GM19438 (cell line): ENCODE data around the gene ORC4.
"Not testable (repeated sequence)": the region's sequence is repeated elsewhere in the genome, so short reads cannot be mapped to it uniquely, and the experiment has no call there.

Experiments used
- ATAC-seq: cut with Tn5 transposase; IDR thresholded peaks from one replicate; pipeline ENCODE4 v1.9.1; 2021; ENCODE audit warnings: low read depth; ENCODE audit not compliant: unreplicated experiment

The ORC4 gene

DNA sequence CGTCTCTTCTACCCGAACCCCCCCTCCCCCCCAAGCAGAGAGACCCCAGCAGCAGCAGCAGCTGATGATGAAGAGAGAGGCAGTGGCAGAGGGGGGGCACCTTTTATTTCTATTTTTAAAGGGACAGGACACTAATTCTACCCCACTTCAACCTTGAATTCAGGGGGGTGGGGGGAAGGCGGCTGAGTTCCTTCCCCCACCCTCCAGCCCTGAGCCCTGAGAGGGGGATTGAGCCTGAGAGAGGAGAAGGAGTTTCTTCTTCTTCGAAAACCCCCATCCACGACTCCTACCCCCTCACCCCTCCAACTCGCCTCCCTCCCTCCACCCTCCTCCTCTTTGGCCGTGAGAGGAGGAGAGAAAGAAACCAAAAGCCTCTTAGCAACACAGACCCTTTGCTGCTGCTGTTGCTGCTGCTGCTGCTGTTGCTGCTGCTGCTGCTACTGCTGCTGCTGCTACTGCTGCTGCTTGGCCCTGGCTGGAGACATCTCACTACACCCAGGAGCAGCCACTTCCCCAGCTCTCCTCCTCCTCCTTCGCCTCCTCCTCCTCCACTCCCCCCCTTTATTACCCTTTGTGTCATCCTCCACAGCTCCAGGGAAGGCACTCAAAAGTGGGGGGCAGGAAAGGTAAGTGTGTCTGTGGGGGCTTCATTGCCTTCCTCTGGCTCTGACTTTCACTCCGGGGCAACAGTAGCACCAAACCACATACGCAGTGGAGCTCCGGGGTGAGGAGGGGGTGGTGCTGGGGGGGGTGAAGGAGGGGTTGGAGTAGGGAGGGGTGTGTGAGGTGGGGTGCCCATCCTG lies 723 bp upstream of the ORC4 start, which contains the start of gene MBD5:
Gene MBD5, plus strand, starts transcription at position 33 of the 803 bp plus-strand sequence.
- peak; percentile 32 for ATAC-seq

DNA sequence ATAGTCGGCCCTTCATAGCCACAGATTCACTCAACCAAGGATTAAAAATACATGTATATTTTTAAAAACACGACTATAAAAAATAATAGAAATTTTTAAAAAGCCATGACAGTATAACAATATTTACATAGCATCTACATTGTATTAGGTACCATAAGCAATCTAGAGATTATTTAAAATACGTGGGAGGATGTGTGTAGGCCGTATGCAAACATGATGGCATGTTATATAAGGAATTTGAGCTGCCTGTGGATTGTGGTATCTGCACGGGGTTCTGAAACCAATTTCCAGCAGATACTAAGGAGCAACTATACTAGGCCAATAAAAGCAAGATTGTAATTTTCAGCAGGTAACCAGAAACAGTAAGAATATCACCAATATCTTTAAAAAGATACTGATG lies 5.9 kb downstream of the ORC4 start:
- ATAC-seq = no peak

DNA sequence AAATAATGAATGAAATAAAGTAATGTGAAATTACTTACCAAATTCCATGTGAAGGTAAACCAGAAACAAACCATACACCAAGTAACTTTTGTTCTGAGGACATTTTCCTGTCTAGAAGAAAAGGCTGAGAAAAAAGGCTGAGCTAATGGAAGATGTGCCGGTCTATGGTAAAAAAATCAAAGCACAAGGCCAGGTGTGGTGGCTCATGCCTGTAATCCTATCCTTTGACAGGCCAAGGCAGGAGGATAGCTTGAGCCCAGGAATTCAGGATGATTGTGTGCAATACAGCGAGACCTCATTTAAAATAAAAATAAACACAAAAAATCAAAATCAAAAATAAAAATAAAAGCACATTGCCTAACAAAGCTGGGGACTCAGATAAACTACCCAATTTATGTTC lies 6.7 kb downstream of the ORC4 start:
- no peak for ATAC-seq

DNA sequence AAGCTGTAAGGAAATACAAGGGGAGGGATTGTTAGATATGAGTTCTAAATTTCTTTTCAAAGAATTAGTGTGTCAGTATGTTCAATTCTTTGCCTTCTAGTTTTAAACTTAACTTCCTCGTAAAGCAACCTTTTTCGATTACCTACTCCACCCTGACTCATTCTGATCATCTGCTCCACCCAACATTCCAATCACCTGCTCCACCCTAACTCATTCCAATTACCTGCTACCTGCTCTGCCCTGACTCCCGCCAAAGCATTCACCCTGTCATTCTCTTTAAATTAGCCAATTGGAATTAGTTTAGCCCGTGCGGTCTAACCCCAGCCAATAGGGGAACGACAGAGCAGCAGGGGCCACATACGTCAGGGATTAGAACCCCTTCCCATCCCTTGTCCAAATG lies 12.1 kb downstream of the ORC4 start:
- ATAC-seq = not testable (repeated sequence)

DNA sequence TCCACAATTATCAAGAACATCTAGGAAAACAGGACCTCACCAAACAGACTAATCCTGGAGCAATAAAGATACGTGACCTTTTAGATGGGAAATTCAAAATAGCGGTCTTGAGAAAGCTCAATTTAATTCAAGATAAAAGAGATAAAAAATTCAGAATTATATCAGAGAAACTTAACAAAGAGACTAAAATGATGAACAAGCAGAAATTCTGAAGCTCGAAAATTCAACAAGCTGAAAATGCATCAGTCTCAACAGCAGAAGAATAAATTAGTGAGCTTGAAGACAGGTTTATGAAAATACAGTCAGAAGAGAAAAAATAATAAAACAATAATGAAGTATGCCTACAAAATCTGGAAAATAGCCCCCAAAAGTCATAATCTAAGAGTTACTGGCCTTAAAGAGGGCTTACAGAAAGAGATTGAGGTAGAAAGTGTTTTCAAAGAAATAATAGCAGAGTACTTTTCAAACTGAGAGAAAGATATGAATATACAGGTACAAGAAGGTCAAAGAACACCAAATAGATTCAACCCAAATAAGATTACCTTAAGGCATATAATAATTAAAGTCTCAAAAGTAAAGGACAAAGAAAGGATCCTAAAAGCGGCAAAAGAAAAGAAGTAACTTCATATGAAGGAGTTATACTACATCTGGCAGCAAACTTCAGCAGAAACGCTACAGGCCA lies 13.2 kb downstream of the ORC4 start:
- ATAC-seq = no peak

DNA sequence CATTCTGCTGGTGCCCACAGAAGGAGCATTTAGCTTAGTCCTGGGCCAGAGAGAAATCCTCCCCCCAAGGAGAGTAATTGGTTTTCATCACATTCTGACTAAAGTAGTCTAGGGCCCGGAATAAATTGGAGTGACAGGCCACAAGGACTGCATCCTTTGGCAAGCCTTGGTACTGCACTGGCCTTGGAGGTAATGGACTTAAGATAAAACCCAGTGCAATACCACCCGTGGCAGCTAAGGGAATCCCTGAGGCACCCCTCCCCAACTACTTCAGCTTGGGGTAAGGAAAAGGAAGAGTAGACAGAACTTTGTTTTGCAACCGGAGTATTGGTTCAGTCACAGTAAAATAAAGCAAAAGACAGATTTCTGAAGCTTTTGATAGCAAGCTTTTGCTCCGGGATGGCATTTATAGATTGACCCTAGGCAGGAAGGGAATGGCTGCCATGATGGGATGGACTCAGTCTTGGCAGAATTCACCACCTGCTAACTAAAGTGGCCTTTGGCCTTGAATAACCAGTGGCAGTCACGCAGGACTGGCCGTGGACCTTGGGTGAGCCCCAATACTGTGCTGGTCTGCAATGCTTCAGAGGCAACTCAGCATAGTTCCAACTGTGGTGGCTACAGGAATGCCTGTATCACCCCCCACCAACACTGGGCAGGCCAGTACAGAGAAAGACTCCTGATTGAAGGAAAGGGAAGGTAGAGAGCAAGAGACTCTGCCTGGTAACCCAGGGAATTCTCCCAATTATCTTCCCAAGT lies 14.1 kb downstream of the ORC4 start:
- ATAC-seq = no peak

DNA sequence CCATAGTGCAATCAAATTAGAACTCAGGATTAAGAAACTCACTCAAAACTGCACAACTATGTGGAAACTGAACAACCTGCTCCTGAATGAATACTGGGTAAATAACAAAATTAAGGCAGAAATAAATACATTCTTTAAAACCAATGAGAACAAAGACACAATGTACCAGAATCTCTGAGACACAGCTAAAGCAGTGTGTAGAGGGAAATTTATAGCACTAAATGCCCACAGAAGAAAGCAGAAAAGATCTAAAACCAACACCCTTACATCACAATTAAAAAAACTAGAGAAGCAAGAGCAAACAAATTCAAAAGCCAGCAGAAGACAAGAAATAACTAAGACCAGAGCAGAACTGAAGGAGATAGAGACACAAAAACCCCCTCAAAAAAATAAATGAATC lies 18.1 kb downstream of the ORC4 start:
- not testable (repeated sequence) for ATAC-seq

DNA sequence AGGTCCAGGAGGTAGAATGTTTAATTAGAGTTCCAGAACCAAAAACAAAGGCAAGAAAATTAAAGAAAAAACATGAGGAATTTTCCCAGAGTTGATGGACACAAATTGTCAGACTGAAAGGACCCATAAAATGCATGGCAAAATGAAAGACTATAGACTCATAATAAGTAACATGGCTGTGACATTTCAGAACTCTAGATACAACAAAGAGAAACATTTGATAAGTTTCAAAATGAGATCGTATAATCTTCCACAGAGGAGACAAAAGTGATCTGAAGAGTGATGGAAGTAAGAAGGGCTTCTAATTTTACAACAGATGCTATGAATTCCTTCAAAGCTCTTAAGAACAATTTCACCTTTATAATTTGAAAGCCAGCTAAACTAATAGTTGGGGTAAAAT lies 20.4 kb downstream of the ORC4 start:
- no peak for ATAC-seq

DNA sequence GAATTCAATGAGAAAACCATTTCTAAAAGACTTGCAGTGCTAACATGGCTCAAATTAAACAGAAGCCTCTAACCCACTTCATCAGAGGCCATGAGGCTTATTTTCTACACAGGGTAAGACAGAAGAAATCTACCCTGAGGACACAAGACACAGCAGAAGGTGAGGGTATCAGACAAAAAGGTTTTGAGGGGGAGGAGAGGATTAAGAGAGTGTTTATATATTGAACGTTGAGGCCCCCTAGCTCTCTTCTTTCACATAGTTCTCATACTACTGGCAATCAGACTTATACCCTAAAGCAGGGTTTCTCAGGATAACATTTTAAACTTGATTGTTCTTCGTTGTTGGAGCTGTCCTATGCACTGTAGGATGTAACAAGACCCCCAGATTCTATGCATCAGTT lies 21.4 kb downstream of the ORC4 start:
- no peak for ATAC-seq

DNA sequence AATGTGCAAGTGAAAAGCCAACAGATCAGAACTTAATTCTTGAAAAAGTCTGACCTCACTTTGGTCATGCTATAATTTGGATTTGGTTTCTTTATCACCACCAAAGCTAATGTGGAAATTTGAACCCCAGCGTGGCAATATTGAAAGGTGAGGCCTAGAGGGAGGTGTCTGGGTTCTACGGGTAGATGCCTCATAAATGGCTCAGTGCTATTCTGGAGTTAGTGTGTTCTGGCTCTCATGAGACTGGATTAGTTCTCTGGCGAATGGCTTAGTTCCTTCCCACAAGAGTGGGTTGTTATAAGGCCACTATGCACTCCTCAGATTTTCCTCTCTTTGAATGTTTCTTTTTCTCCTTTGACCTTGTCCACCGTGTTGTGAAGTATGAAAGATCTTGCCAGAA lies 22.3 kb downstream of the ORC4 start:
- no peak for ATAC-seq

DNA sequence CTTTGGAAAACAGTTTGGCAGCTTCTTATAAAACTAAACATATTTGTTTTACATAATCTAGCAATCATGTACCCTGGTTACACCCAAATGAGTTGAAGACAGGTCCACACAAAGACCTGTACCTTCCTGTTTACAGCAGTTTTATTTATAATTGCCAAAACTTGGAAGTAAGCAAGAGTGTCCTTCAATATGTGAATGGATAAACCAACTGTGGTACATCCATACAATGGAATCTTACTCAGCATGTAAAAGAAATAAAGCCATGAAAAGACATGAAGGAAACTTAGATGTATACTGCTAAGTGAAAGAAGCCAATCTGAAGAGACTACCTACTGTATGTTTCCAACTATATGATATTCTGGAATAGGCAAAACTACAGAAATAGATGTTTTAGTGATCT lies 23.7 kb downstream of the ORC4 start:
- no peak for ATAC-seq

DNA sequence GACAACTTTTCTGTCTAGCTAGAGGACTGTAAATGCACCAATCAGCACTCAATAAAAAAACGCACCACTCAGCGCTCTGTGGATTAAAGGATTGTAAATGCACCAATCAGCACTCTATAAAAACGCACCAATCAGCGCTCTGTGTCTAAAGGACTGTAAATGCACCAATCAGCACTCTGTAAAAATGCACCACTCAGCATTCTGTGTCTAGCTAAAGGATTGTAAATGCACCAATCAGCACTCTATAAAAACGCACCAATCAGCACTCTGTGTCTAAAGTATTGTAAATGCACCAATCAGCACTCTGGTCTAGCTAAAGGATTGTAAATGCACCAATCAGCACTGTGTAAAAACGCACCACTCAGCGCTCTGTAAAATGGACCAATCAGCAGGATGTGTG lies 25.6 kb downstream of the ORC4 start:
- ATAC-seq = not testable (repeated sequence)

DNA sequence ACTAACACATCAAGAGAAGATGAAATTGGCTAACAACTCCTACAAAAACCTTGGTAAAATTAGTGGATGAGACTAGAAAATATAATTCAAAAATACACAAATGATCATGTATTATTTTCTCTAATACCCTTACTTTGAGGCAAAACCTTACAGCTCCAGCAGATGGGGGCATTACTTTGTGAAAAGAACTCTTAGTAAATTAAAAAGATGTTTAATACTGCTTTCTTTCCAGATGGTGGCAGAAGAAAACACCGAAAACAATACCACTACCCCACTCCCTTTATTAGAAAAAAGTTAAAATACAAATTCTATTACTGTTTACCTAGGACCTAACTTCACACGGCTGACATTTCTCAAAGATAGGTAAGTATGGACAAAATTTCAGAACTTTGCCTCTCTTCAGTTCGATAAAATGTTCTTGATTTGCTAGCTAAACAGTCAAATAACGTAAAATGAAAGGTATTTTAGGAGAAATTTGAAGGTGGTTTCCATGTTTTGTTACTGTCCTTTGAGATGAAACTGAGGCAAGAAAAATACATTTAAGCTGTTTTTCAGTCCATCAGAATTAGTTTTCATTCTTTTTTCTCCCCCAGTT lies 30.6 kb downstream of the ORC4 start:
- ATAC-seq = peak; percentile 69

DNA sequence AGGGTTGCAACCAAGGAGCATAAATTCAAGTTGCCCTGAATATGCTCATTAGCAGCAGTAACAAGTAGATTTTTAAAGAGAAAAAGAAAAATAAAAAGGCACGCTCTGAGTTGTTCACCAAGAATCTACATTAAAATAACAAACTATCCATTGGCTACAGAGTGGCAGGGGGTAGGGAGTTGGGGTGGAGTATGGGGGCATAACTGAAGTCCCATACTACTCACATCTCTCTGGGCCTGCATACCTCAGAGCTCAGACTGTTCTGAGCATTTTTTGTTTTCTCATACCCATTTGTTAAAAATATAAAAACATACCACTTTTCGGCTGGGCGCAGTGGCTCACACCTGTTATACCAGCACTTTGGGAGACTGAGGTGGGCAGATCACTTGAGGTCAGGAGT lies 31.4 kb downstream of the ORC4 start:
- no peak for ATAC-seq

DNA sequence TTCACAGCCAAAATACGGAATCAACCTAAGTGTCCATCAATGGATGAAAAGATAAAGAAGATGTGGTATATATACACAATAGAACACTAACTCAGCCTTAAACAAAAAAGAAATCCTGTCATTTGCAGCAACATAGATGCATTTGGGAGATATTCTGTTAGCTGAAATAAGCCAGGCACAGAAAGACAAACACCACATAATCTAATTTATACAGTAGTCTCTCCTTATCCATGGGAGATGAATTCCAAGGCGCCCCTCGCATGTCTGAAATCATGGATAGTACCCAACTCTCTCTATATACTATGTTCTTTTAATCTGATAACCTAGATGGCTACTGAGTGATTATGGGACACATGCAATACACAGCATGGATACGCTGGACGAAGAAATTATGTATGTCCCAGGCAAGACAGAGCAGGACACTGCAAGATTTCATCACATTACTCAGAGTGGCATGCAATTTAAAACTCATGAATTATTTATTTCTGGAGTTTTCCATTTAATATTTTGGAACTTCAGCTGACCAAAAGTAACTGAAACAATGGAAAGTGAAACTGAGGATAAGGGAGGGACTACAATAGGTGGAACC lies 39.5 kb downstream of the ORC4 start:
- no peak for ATAC-seq

DNA sequence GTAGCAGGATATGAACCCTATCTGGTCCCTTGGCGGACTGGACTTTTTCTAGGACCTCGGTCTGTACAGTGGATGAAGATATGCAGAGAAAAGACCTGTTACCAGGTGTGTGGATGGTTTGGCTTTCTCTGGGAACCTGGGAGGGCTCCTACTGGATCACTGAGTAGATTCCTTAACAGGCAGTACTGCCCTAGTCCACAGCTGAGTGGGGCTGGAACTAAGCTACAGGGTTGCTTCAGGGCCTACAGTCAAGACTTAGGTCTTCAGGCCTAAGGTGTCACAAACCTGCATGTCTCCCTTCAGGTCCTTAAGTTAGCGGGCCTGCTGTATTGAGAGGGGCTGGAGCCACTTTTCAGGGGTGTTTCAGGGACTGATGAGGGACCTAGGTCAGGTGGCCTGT lies 42.9 kb downstream of the ORC4 start:
- no peak for ATAC-seq

DNA sequence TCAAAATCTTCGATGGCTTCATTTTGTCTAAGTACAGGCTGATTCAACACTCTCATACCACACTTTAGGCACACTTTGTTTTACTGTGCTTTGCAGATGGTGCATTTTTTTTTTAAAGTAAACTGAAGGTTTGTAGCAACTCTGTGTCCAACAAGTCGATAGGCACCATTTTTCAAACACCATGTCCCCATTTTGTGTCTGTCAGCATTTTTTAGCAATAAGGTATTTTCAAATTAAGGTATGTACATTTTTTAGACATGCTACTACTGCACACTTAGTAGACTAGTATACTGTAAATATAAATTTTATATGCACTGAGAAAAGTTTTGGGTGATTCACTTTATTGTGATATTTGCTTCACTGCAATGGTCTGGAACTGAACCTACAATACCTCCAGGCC lies 44.4 kb downstream of the ORC4 start:
- ATAC-seq = no peak

DNA sequence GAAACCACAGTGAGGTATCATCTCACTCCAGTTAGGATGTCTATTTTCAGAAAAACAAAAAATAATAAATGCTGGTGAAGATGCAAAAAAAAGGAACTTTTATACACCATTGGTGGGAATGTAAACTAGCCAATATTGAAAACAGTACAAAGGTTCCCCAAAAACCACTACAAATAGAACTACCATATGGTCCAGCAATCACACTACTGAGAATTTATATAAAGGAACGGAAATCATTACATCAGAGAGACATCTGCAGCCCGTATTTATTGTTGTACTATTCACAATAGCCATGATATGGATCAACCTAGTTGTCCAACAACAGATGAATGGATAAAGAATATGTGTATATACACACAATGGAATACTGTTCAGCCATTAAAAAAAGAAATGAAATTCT lies 52.0 kb downstream of the ORC4 start:
- ATAC-seq = no peak

DNA sequence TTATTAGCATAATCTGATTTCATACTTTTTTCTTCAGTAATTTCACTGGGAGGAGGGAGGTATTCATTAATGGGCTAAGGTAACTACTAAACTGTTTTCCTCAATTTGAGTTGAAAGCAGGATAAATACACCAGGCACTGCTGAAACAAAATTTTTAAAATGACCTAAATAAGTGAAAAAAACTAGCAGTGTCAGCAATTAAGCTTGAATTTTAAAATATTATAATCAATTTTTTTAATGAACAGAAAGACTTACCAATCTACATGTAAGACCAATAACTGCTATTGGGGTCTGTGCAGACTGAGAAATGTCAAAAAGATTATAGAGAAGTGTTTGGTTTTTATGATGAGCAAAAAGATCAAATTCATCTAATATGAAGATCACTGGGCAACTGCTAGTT lies 68.4 kb downstream of the ORC4 start:
- no peak for ATAC-seq

DNA sequence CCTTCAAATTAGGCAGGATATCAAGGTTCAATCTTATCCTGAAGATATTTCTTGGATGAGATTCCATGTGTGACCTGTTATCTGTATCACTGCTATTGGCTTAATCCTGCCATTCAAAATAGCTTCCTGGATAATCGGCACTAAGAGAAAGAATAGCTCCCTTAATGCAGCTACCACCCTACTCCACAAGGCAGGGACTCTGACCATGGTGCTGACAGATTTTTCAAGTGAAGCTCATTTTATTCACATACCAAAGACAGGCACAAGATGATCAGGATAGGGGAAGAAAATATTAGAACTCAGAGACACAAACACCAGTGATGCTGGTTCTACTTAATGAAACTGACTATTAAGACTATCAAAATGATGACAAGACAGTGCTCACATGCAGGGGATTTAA lies 74.9 kb downstream of the ORC4 start:
- no peak for ATAC-seq

DNA sequence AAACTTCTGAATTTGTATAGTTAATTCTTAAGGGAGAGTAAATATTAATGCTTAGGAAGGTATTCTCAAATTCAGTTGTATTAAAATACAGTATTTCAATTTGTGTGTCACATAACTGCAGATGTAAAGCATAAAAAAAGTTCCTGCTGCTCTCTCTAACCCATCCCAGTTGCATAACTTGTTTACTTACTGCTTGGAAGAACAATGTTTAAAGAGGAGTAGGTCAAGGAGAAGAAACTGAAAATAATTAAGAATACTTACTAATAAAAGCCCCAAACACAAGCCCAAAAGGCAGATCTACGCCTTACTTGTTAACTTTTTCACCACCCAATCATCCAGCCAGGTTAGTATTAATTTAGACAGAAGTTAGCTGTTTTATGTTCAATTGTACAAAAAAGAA lies 81.2 kb downstream of the ORC4 start:
- no peak for ATAC-seq
